Measurements from ENCODE around the gene PAK5. TPM values are rescaled to one million over a fixed set of nuclear protein-coding genes. Genes with fewer than 3 reads are reported as not detected.

The PAK5 gene
- total and polyA plus RNA-seq, 4 donors, result 7.5 to 23.8 (median 14.2) TPM

DNA sequence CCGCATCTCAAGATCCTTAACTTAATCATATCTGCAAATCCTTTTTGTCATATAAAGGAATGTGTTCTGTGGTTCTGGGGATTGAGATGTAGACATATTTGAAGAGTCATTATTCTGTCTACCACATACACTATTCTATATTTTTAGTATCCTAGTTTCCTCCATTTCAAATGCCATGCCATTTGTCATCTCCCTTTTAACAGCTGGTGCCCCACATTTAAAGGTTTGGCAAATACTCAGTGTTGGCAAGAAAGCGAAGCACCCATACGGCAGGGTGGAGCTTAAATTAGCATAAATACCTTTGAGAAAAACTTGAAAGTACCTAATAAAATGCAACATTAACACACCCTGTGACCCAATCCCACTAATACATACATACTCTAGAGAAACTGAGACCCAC lies 31.7 kb downstream of the PAK5 start:
- H3K4me1 ChIP-seq (ENCODE audit: control insufficient read depth, insufficient read depth, low read length), result no peaks in the 10 kb centered on the region
- peak in 1 of 6 donors; percentile 74 for DNase-seq (ENCODE audit: low read depth in 4 of 6, low spot score in 6 of 6)
- WGBS (ENCODE audit: insufficient coverage), result 90% methylated on average over 2 of the region's 3 CpGs
- no peak overlapping the region for H3K4me3 ChIP-seq (ENCODE audit: low read depth, low read length)
- H3K27ac ChIP-seq (ENCODE audit: low read depth, low read length), result no peak overlapping the region
- no peaks in the 10 kb centered on the region for H3K27me3 ChIP-seq (ENCODE audit: control insufficient read depth, insufficient read depth, low read length)
- H3K9me3 ChIP-seq (ENCODE audit: control insufficient read depth, insufficient read depth, low read length), result no peaks in the 10 kb centered on the region
- no peaks in the 10 kb centered on the region for H3K36me3 ChIP-seq (ENCODE audit: control insufficient read depth, insufficient read depth, low read length)

GRCh38 chr20:9800421-9800820 lies 38.5 kb downstream of the PAK5 start:
- Histone ChIP-seq H3K9me3 (ENCODE audit: control insufficient read depth, insufficient read depth, low read length) (no peaks in the 10 kb centered on the region), H3K27ac (ENCODE audit: low read depth, low read length) (no peak overlapping the region), H3K4me1 (ENCODE audit: control insufficient read depth, insufficient read depth, low read length) (no peaks in the 10 kb centered on the region), H3K4me3 (ENCODE audit: low read depth, low read length) (no peak overlapping the region), H3K27me3 (ENCODE audit: control insufficient read depth, insufficient read depth, low read length) (no peaks in the 10 kb centered on the region), H3K36me3 (ENCODE audit: control insufficient read depth, insufficient read depth, low read length) (no peaks in the 10 kb centered on the region)
- 67% methylated on average over 1 of the region's 1 CpG for WGBS (ENCODE audit: insufficient coverage)
- DNase-seq (ENCODE audit: low read depth in 4 of 6, low spot score in 6 of 6), result no peak

- no peaks in the 10 kb centered on the region for H3K9me3 ChIP-seq (ENCODE audit: control insufficient read depth, insufficient read depth, low read length)
- WGBS (ENCODE audit: insufficient coverage), result 86% methylated on average over 3 of the region's 3 CpGs
- H3K4me1 ChIP-seq (ENCODE audit: control insufficient read depth, insufficient read depth, low read length), result no peaks in the 10 kb centered on the region
- no peak overlapping the region for H3K27ac ChIP-seq (ENCODE audit: low read depth, low read length)
- no peaks in the 10 kb centered on the region for H3K27me3 ChIP-seq (ENCODE audit: control insufficient read depth, insufficient read depth, low read length)
- DNase-seq (ENCODE audit: low read depth in 4 of 6, low spot score in 6 of 6), result no peak
- H3K4me3 ChIP-seq (ENCODE audit: low read depth, low read length), result no peak overlapping the region
- H3K36me3 ChIP-seq (ENCODE audit: control insufficient read depth, insufficient read depth, low read length), result no peaks in the 10 kb centered on the region
Observed at GRCh38 chr20:9794831-9795230, 44.0 kb downstream of the PAK5 start.

- DNase-seq (ENCODE audit: low read depth in 4 of 6, low spot score in 6 of 6), result peak in 1 of 6 donors; percentile 17
- H3K4me3 ChIP-seq (ENCODE audit: low read depth, low read length), result no peak overlapping the region
Observed at GRCh38 chr20:9792674-9793073, 46.2 kb downstream of the PAK5 start.

GRCh38 chr20:9789131-9789530 lies 49.7 kb downstream of the PAK5 start:
- Histone ChIP-seq H3K4me1 (ENCODE audit: control insufficient read depth, insufficient read depth, low read length) (no peaks in the 10 kb centered on the region), H3K36me3 (ENCODE audit: control insufficient read depth, insufficient read depth, low read length) (no peaks in the 10 kb centered on the region), H3K9me3 (ENCODE audit: control insufficient read depth, insufficient read depth, low read length) (no peaks in the 10 kb centered on the region), H3K27me3 (ENCODE audit: control insufficient read depth, insufficient read depth, low read length) (no peaks in the 10 kb centered on the region), H3K4me3 (ENCODE audit: low read depth, low read length) (no peak overlapping the region), H3K27ac (ENCODE audit: low read depth, low read length) (no peak overlapping the region)
- DNase-seq (ENCODE audit: low read depth in 4 of 6, low spot score in 6 of 6), result peak in 1 of 6 donors; percentile 76
- WGBS (ENCODE audit: insufficient coverage), result no CpG with 5 or more reads among the region's 2 CpGs

More at GRCh38 chr20:9792674-9793073, 46.2 kb downstream of the PAK5 start:
- Histone ChIP-seq H3K27me3 (ENCODE audit: control insufficient read depth, insufficient read depth, low read length) (no peaks in the 10 kb centered on the region), H3K9me3 (ENCODE audit: control insufficient read depth, insufficient read depth, low read length) (no peaks in the 10 kb centered on the region), H3K36me3 (ENCODE audit: control insufficient read depth, insufficient read depth, low read length) (no peaks in the 10 kb centered on the region), H3K27ac (ENCODE audit: low read depth, low read length) (no peak overlapping the region), H3K4me1 (ENCODE audit: control insufficient read depth, insufficient read depth, low read length) (no peaks in the 10 kb centered on the region)
- 70% methylated on average over 4 of the region's 6 CpGs for WGBS (ENCODE audit: insufficient coverage)

DNA sequence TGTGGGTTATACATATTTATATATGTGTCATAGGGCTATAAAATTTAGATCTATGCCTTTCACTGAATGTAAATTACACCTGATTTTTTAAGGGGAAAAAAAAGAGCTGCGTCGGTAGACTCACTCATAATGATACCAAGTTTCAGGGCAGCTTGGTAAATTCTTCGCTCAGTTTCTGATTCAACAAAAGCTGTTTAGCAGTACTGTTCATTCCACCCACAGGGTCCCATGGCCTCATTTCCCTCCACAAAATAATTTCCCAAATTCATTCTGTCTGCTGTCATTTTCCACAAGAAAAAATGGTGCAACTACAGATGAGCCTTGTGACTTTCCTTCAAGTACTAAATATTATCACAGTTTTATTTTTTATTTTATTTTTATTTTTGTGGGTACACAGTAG lies 63.7 kb downstream of the PAK5 start:
- Histone ChIP-seq H3K27ac (ENCODE audit: low read depth, low read length) (no peak overlapping the region), H3K4me1 (ENCODE audit: control insufficient read depth, insufficient read depth, low read length) (no peaks in the 10 kb centered on the region), H3K9me3 (ENCODE audit: control insufficient read depth, insufficient read depth, low read length) (no peaks in the 10 kb centered on the region), H3K36me3 (ENCODE audit: control insufficient read depth, insufficient read depth, low read length) (no peaks in the 10 kb centered on the region), H3K4me3 (ENCODE audit: low read depth, low read length) (no peak overlapping the region), H3K27me3 (ENCODE audit: control insufficient read depth, insufficient read depth, low read length) (no peaks in the 10 kb centered on the region)
- 87% methylated on average over 3 of the region's 3 CpGs for WGBS (ENCODE audit: insufficient coverage)
- DNase-seq (ENCODE audit: low read depth in 4 of 6, low spot score in 6 of 6), result no peak

DNA sequence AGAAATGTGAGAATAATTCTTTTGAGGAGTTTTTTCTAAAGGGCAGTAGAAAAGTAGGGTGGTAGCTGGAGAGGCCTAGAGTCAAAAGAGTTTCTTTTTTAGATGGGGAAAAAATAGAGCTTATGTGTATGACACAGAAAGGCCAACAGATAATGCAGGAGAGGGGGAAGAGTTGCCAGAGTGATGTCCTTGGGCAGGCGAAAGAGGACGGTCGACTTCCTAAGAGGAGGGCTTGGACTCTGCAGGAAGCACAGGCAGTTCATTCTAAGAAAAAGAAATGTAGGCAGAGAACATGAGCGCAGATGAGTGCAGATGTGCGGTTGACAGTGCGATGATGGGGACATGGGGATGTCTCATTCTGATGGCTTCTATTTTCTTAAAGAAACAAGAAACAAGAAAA lies 68.9 kb downstream of the PAK5 start:
- no peaks in the 10 kb centered on the region for H3K27me3 ChIP-seq (ENCODE audit: control insufficient read depth, insufficient read depth, low read length)
- no peaks in the 10 kb centered on the region for H3K9me3 ChIP-seq (ENCODE audit: control insufficient read depth, insufficient read depth, low read length)
- H3K4me3 ChIP-seq (ENCODE audit: low read depth, low read length), result no peak overlapping the region
- no peaks in the 10 kb centered on the region for H3K36me3 ChIP-seq (ENCODE audit: control insufficient read depth, insufficient read depth, low read length)
- no peaks in the 10 kb centered on the region for H3K4me1 ChIP-seq (ENCODE audit: control insufficient read depth, insufficient read depth, low read length)
- DNase-seq (ENCODE audit: low read depth in 4 of 6, low spot score in 6 of 6), result no peak
- 93% methylated on average over 6 of the region's 6 CpGs for WGBS (ENCODE audit: insufficient coverage)
- H3K27ac ChIP-seq (ENCODE audit: low read depth, low read length), result no peak overlapping the region

- Histone ChIP-seq H3K36me3 (ENCODE audit: control insufficient read depth, insufficient read depth, low read length) (no peaks in the 10 kb centered on the region), H3K27me3 (ENCODE audit: control insufficient read depth, insufficient read depth, low read length) (no peaks in the 10 kb centered on the region), H3K4me3 (ENCODE audit: low read depth, low read length) (no peak overlapping the region), H3K27ac (ENCODE audit: low read depth, low read length) (no peak overlapping the region), H3K4me1 (ENCODE audit: control insufficient read depth, insufficient read depth, low read length) (no peaks in the 10 kb centered on the region), H3K9me3 (ENCODE audit: control insufficient read depth, insufficient read depth, low read length) (no peaks in the 10 kb centered on the region)
- DNase-seq (ENCODE audit: low read depth in 4 of 6, low spot score in 6 of 6), result no peak
- no CpG with 5 or more reads among the region's 1 CpG for WGBS (ENCODE audit: insufficient coverage)
Observed at GRCh38 chr20:9761476-9761875, 77.4 kb downstream of the PAK5 start.

DNA sequence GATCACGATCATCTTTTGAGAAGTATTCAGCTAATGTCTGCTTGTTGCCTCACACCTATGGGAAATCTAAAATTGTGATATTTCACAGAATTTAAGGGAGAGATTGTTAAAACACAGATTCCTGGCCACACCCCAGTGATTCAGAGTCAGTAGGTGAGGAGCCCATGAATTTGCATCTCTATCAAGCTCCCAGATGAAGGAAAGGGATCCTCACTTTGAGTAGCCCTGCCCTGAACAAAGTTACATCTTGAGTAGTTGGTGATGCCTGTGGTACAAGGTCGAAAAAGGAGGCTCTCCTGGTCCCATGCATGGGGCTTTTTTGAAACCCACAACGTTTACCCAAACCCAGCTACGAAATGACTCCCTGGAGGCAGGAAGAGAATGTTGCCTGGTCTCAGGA lies 79.5 kb downstream of the PAK5 start:
- no CpG with 5 or more reads among the region's 4 CpGs for WGBS (ENCODE audit: insufficient coverage)
- H3K36me3 ChIP-seq (ENCODE audit: control insufficient read depth, insufficient read depth, low read length), result no peaks in the 10 kb centered on the region
- H3K27me3 ChIP-seq (ENCODE audit: control insufficient read depth, insufficient read depth, low read length), result no peaks in the 10 kb centered on the region
- no peak overlapping the region for H3K27ac ChIP-seq (ENCODE audit: low read depth, low read length)
- H3K4me3 ChIP-seq (ENCODE audit: low read depth, low read length), result no peak overlapping the region
- H3K9me3 ChIP-seq (ENCODE audit: control insufficient read depth, insufficient read depth, low read length), result no peaks in the 10 kb centered on the region
- H3K4me1 ChIP-seq (ENCODE audit: control insufficient read depth, insufficient read depth, low read length), result no peaks in the 10 kb centered on the region
- DNase-seq (ENCODE audit: low read depth in 4 of 6, low spot score in 6 of 6), result no peak

- DNase-seq (ENCODE audit: low read depth in 4 of 6, low spot score in 6 of 6), result no peak
- no CpG with 5 or more reads among the region's 1 CpG for WGBS (ENCODE audit: insufficient coverage)
- Histone ChIP-seq H3K27ac (ENCODE audit: low read depth, low read length) (no peak overlapping the region), H3K9me3 (ENCODE audit: control insufficient read depth, insufficient read depth, low read length) (no peaks in the 10 kb centered on the region), H3K4me1 (ENCODE audit: control insufficient read depth, insufficient read depth, low read length) (no peaks in the 10 kb centered on the region), H3K4me3 (ENCODE audit: low read depth, low read length) (no peak overlapping the region), H3K36me3 (ENCODE audit: control insufficient read depth, insufficient read depth, low read length) (no peaks in the 10 kb centered on the region), H3K27me3 (ENCODE audit: control insufficient read depth, insufficient read depth, low read length) (no peaks in the 10 kb centered on the region)
Observed at GRCh38 chr20:9758752-9759151, 80.1 kb downstream of the PAK5 start.
